GM13977 (cell line): ENCODE measurements around the gene DUSP22.

Experiments
- DNase-seq: peaks from one replicate; pipeline ENCODE4 v3.0.0; 2012; ENCODE audit warnings: low spot score
- CTCF ChIP-seq: IDR thresholded peaks from 2 replicates; pipeline ENCODE4 v1.5.1; 2012; ENCODE audit warnings: mild to moderate bottlenecking, control low read depth; ENCODE audit not compliant: insufficient read depth; ENCODE audit errors: extremely low read depth, missing control alignments
- in situ Hi-C: fragments of 300-500 bp; cut with MboI; formaldehyde crosslinking; loops from one replicate; pipeline ENCODE4 v1.12.0; 2022; ENCODE audit warnings: low sequenced_read_pairs, low pct_unique_long_range_greater_than_20kb, mixed read lengths, inconsistent platforms; ENCODE audit not compliant: unreplicated experiment

The DUSP22 gene

GRCh38 chr6:334536-335510 lies 42.5 kb downstream of the DUSP22 start:
- TF ChIP-seq CTCF: no peak
- no peak for DNase-seq
- in situ Hi-C loops: no loop called here

GRCh38 chr6:335572-335971 lies 43.3 kb downstream of the DUSP22 start:
- DNase-seq: no peak
- TF ChIP-seq CTCF: no peak
- in situ Hi-C loops: no loop called here

GRCh38 chr6:336159-337114 lies 44.1 kb downstream of the DUSP22 start:
- peak; percentile 68 for DNase-seq
- no peak for TF ChIP-seq CTCF
- in situ Hi-C loops: no loop called here

GRCh38 chr6:337805-338368 lies 45.6 kb downstream of the DUSP22 start:
- no peak for TF ChIP-seq CTCF
- no peak for DNase-seq
- in situ Hi-C loops: no loop called here

- in situ Hi-C loops: no loop called here
- TF ChIP-seq CTCF: no peak
- no peak for DNase-seq
Measured at GRCh38 chr6:338815-339262, 46.6 kb downstream of the DUSP22 start.

- no peak for TF ChIP-seq CTCF
- no peak for DNase-seq
- in situ Hi-C loops: no loop called here
Measured at GRCh38 chr6:339480-339879, 47.2 kb downstream of the DUSP22 start.
